HPDE6-E6E7 (cell line): ENCODE results near the gene TIFAB.

ENCODE experiments used
- DNase-seq: peaks from one replicate; pipeline ENCODE4 v3.0.0; 2011; ENCODE audit warnings: missing footprints; ENCODE audit errors: extremely low spot score

The TIFAB gene

GRCh38 chr5:135458356-135458755 lies 6.2 kb upstream of the TIFAB start:
- DNase-seq, result no peak

GRCh38 chr5:135457424-135458071 lies 5.4 kb upstream of the TIFAB start:
- peak; percentile 74 for DNase-seq

DNA sequence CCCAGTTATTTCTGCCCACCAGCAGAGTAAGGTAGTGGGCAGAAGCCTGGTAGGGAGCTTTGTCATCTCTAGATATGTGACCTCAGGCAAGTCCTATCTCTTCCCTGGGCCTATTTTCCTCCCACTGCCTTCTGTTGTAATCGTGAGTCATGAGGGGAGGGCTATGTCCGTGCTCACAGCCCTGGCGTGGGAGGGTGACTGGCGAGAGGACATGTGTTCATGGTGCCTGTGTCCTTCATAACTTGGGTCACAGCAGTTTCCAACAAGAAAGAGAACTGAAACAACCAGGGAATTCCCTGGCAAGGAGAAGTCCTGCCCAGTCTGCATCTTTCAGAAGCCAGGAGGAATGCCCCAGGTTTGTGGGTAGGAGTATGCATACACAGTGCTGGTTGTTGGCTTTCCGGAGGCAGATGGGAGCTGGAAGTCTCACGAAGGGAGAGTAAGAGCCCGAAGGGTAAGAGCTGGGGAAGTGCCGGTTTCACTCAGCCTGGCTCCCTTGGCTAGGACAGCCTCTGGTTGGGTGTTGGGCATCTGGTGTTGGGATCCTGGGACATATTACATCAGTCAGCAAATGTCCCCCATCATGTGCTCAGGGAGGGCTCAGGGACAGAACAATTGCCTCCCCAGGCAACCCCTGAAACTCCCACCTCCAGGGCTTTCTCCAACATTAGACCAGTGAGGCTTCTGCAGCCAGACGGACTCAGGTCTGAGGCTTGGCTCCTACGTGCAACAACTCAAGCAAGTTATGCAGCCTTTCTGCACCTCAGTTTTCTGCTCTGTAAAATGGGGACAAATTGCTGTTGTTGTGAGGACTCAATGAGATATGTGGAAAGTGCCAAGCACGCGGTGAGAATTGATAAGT lies 4.3 kb upstream of the TIFAB start:
- DNase-seq, result peak; percentile 63

DNA sequence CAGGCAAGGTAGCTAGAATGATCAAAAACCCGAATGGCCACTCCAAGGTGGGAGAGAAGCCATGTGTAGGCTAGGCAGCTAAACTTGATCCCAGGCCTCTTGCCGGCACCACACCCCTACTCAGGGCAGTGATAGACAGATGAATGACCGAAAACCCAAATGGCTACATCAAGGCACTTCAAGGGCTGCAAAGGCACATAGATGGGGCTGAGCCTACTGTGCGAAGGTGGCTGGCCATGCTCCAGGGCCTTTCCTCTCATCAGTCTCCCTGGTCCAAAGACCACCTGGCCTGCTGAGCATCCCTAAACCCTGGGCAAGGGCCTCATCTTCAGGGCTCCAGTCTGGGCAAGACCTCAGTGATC lies 3.7 kb upstream of the TIFAB start:
- no peak for DNase-seq

GRCh38 chr5:135454946-135455345 lies 2.8 kb upstream of the TIFAB start:
- DNase-seq, result no peak

DNA sequence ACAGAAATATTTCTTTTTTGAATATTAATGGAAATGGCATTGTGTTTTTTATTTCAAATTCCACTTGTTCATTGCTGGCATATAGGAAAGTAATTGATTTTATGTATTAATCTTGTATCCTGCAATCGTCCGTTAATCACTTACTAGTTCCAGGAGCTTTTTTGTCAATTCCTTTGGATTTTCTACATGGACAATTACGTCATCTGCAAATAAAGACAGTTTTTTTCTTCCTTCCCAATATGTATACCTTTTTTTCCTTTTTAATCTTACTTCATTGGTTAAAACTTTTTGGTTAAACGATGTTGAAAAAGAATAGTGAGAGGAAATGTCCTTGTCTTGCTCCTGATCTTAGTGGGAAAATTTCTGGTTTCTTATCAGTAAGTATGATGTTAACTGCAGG lies 1.5 kb upstream of the TIFAB start:
- no peak for DNase-seq

- DNase-seq, result no peak
These were observed 400 bp downstream of the TIFAB start for GRCh38 chr5:135451581-135452320.

DNA sequence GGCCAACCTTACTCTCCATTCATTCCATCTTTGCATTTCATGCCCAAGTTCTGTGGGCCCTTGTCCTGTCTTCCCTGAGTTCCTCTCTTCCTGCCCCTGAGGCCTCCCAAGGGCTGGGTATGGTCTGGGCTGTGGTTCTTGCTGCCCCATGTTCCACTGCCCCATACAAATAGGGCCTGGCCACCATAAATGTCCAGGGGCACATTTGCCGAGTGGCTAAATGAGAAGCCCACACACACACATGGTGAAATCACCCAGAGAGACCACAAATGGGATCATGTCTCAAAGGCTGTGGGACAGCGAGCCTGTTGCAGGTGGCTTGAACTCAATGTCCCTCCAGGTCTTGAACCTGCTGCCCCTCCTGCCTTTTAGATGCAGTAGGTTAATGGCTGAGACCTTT lies 1.2 kb downstream of the TIFAB start:
- DNase-seq, result no peak

GRCh38 chr5:135450336-135450735 lies 1.8 kb downstream of the TIFAB start:
- no peak for DNase-seq

GRCh38 chr5:135449644-135450043 lies 2.5 kb downstream of the TIFAB start:
- no peak for DNase-seq

DNA sequence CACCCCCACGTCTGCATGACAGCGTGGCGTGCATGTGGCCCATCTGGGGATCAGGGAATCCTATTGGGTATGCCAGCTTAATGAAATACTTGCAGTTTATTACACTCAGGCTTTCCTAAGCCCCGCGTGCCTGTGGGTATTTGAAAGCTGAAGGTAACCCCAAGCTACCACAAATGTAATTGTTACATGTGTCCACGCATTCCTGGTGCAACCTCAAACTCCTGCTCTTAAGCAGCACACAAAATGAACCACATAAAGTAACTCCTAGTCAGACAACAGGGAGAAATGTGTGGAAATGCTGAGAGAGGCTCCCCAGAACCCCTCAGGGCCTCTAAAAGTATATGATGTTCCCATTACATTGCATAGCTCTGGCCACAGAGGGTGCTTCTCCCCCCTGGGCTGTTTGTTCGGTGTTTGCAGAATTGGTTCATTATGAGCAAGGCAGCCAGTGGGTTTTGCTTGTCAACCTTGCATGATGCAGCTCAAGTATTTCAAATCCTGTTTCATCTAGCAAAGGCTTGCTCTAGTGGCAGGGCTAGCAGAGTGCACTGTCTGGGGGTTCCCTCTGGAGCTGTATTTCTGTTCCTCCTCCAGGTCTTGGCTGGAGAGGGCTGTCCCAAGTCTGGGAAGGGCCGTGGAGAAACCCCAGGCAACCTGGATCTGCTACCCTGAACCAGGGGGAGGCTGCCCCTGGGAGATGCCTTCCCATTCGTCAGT lies 3.2 kb downstream of the TIFAB start:
- no peak for DNase-seq

DNA sequence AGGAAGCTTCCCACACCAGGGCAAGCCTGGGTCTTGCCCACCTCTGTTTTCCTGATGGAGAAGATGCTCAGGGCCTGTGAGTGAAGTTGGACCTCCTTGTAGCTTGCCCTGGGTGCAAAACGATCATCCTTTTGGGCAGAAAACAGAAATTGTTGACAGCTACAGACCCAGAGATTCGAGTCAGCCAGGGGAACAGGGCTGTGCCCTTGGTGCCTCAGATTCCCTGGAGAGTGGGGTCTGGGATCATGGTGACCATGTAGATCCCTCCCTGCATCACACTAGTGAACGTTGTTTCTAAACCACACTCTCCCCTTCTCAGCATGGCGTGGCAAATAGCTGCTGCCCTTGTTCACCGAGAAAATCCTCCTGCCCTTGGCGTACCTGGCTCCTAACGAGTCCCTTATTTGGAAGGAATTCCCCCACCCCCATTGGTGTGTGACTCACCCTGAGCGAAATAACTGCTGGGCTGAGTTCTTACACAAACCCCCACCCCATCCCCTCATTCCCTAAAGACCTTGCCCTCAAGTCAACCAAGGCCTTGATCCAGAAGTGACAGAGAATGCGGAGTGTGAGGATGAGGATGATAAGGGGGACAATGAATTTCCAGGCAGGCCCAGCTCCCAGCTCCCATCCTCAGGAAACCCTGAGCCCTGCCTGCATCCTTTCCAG lies 3.9 kb downstream of the TIFAB start:
- DNase-seq, result no peak

DNA sequence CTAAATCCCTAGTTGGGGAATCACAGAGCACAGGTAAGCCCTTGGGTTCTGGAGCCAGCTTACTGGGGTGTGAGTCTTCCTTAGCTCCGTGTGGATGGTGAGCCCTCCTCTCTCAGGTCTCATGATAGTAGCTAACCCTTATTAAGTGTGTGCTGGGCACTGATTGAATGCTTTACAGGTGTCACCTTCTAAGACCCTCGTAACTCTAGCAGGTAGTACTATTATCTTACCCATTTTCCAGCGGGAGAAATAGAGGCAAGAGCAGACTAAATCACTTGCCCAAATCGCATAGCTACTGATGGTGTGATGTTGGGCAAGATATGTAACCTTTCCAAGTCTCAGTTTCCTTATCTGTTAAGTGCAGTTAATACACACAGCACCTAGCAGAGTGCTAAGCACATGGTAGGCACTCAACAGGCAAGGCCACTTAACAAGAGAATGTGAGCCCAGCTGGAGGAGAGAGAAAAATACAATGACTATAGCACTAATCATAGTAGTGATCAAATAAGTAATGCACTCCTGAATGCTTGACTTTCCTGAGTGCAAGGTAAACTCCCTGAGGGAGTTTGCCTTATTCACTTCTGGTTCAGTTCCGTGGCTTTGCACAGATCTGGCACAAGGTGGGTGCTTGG lies 4.7 kb downstream of the TIFAB start, which contains the start of gene DCANP1:
Gene DCANP1, minus strand, starts transcription at position 51 of the 632 bp plus-strand sequence. CDS start 240 bp downstream, outside the sequence.
- no peak for DNase-seq

- DNase-seq, result no peak
These were observed 5.5 kb downstream of the TIFAB start for GRCh38 chr5:135446615-135447014.

DNA sequence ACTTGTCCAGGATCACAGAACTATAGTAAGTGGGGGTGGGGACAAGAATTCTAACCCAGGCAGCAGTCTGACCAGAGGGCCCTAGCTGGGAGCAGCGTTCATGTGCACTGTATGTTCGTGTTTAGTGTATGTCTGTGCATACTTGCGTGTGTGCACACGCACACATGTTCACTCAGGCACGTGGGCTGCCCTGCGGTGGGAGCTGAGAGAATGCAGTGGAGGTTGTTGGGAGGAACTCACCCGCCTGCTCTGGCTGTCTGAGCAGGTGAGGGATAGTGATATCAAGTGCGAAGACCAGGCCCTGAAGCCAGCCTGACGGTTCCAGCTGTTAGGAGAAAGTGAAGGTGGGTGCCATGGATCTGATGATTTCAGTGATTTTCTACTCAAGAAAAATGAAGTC lies 5.9 kb downstream of the TIFAB start:
- no peak for DNase-seq

DNA sequence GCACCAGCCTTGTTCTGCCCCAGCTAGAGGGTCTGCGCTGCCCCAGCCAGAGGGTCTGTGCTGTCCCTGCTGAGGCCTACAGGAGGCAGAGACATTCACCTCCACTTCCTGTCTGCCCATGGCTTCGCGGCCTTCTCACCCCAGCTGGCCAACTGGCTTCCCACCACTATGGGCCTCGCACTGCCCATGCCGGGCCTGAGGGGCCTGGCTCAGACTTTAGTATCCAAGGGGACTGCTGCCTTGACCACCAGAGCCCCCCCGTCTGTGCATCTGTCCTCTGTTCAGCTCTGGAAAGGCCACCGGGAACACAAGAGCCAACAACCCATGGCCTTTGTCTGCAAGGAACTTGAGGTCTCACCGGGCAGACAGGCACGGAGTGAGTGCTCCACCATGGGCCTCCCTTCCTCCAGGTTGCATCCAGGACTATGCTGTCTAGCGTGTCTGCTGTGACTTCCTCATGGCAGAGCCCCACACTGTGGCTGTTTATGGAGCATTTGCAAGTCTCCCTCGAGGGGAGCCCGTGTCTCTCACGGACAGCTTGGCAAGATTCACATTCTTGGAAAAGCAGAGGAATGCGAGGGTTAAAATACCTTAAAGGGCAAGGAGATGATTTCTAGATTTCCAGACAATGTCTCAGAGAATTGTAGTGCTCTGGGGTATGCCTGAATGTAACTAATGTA lies 6.7 kb downstream of the TIFAB start:
- no peak for DNase-seq

GRCh38 chr5:135444881-135445280 lies 7.3 kb downstream of the TIFAB start:
- no peak for DNase-seq

- no peak for DNase-seq
These were observed 7.8 kb downstream of the TIFAB start for GRCh38 chr5:135444360-135444759.

GRCh38 chr5:135443161-135443960 lies 8.8 kb downstream of the TIFAB start:
- no peak for DNase-seq
